ENCODE data around the gene IL1RAPL1.

Gene IL1RAPL1

DNA sequence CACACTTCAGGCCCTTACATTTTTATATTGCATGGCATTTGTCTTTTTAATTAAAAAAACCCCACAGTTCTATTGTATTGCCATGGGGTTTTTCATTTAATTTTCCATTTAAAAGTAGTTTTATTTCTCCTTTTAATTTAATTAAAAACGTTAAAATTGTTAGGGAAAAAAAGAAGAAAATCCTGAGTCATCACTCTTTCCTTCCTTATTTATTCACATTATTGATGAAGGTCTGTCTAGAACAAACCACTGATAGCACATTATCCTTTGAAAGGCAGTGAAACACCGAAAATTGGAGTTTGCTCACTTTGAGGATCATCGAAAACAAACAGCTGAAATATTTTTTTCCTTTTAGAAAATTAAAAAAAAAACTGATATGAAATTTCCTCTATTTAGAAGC lies 868.5 kb downstream of the IL1RAPL1 start:
- no peak for DNase-seq

DNA sequence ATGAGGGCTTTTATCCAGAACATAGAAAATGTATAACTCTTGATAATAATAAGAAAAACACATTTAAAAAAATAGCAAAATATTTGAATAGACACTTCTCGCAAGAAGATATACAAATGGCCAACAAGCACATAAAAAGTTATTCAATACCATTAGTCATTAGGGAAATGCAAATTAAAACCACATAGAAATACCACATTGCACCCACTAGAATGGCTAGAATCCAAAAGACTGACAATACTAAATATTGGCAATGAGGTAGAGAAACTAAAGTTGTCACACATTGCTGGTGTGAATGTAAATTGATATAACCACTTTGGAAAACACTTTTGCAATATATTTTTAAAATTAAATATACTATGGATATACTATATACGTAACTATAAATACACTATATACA lies 873.8 kb downstream of the IL1RAPL1 start:
- no peak for DNase-seq

DNA sequence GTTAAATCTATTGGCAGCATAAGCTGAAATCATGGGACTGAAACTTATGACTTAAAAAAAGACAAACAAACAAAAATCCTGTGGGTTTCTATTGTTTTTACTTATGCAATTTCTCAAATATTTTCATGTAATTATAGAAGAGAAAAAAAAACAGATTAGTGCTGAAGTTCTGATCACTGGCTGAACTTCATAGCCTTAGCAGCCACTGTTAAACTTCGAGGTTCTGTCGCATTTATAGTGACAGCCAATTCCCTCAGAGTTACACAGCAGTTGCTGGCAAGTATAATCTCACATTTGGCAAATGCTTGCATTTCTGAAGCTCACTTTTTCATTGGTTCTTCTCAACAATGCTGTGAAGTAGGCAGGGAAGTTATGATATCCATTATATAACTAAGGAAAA lies 879.2 kb downstream of the IL1RAPL1 start:
- no peak for DNase-seq

DNA sequence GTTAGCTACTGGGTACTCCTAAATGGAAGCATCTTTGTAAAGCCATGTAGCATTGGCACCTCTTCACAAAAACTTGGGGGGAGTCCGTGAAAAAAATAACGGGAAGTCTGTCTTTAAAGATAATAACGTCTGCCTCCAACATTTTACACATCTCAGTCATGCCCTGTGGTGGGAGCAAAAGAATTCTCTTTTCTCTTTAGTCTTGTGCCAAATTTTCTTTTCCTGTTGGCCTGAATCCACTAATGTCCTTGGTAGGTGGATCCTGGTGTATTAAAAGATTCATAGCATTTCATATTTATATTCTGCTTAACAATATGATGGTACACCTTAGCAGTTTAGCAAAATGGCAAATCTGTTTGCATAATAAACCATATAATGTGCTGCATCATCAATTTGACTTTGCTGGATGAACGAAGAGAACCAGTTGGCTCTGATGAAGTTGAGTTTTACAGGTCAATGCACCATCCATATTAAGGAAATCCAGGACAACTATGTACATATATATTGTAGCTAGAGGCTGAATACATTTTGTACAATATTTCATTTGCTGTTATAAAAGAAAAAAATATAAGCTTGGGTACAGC lies 881.8 kb downstream of the IL1RAPL1 start:
- no peak for DNase-seq

DNA sequence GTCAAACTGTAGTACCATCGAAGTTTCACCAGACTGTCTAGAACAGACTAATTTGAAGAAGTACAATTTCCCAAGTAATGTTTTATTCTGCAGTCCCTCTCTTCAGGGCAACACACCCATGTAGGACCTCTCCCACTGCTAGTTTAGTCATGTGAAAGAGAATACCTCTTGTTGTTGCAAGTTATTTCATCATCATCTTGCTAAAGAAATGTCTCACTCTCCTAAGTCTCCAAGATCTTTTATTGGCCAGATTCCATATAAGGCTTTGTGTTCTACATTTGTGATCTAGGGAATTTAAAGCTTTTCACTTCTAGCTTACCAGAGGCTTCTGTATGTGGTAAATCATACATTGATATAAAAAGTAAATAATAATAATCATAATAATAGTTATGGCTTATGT lies 882.8 kb downstream of the IL1RAPL1 start:
- DNase-seq: no peak

DNA sequence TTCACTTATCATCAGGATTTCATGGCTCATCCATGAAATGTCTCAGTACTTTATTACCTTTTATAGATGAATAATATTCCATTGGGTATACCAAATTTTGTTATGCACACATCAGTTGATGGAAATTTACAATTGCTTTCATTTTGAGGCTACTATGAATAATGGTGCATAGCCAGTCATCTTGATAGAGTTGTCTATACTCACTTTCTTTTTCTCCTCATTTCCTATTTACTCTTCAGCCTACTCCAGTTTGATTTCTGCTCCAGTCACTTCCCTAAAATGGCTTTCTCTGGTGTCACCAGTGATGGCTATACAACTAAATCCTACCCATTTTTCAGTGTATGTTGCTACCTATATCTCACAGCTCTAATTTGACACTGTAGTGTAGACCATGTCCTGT lies 884.6 kb downstream of the IL1RAPL1 start:
- no peak for DNase-seq

DNA sequence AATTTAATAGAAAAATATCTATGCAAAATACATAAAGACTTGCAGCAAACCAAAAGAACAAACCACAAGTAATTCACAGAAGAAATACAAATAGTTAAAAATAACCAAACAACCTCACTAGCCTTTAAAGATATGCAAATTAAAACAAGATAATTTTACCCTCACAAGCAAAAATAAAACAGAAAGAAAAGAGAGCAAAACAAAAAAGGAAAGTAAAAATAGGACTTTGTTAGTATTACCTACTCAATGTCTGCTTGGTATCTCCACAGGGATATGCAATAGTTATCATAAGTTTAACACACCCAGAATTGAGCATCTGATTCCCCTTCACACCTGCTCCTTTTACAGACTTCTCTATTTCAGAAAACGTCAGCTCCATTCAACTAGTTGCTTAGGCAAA lies 890.6 kb downstream of the IL1RAPL1 start:
- DNase-seq: no peak

DNA sequence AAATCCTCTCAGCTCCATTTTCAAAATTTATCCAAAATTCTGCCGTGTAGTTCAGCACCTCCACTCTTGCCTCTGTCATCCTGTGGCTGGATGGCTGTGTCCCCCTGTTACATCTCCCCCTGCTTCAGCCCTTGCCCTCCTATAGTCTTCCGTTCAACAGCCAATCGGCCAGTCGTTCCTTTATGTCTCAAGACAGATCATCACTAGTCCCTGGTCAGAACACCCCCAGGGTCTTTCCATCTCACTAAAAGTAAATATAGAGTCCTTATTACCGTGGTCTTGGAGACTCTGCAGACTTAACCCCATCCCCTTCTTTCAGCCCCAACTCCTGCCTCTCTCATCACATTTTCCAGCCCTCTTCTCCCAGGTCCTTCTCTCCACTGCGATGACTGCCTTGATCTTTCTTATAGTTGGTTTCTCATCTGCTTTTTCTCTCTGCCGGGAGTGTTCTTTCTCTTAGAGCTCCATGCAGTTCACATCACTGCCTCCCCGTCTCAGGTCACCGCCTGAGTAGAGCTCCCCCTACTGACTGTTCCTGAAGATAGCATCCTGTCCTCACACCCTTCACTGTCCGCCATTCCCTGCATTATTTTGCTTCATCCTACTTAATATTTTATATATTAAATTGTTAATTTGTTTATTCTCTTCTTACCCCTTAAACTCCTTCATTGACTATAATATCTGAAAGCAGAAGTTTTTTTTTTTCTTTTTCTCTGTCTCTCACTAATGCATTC lies 891.3 kb downstream of the IL1RAPL1 start:
- no peak for DNase-seq

DNA sequence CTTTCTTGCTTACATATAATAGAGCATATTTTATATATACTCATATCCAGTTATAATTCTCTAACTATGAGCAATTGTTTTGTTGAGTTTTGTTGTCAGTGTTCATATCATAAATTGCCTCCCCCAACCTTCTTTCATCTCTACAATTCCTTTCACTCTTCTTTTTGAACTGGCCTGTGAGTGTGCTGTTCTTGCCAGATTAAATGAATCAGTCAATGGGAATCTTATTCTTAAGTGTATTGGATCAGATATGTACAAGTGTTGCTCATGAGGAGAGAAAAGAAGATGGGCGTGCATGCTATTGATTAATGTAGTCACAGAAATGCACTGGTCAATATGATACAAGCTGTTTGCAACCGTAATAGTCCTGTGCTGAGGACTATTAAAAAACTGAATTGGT lies 900.0 kb downstream of the IL1RAPL1 start:
- no peak for DNase-seq

DNA sequence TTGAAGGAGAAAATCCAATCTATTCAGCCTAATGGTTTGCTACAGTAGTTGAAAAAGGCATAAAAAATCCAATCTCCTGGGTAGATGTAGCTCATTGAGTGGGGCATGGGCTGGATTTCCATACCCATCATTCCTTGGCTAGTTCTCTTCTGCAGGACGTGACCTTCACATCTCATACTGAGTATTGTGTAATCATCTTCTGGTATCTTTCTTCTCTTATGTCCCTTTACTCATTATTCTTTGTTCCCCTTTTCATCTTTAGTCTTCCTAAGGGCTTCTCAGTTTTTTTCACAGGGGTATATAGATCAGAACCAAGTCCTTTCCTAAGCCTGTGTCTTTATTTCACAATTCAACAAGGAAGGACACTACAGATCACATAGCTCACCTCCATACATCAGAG lies 900.5 kb downstream of the IL1RAPL1 start:
- no peak for DNase-seq

DNA sequence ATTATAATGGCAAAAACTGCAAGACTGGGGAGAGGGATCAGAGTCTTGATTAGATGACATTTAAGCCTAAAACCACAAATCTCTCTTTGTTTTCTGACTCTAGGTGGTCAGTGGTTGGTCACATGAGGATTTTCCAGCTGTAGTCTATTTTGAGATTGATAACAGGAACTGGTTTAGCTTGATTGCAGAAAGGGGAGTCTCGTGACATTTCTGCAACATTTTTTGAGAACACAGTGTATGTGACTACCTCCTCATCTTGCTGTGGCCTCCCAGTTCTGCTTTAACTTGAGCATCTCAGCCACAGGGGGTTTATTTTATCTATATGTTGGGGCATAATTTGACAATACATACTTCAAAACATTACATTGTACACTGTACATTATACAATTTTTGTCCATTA lies 901.7 kb downstream of the IL1RAPL1 start:
- DNase-seq: no peak

DNA sequence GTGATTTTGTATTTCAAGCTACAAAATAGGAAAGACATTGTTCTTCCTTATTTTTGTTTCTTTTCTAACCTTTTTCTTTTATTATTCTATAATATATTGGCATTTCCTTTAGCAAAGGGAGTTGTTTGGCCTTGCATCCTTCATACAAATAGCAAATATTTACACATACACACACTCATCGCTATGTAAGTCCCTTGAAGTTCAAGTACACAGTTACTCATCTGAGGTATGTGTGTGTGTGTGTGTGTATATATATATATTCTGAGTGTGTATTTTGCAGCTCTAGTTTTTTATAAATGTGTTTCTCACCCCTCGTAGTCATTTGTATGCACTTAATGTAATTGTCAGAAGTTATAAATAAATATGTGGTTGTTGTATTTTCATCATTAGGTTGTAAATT lies 903.4 kb downstream of the IL1RAPL1 start:
- no peak for DNase-seq

DNA sequence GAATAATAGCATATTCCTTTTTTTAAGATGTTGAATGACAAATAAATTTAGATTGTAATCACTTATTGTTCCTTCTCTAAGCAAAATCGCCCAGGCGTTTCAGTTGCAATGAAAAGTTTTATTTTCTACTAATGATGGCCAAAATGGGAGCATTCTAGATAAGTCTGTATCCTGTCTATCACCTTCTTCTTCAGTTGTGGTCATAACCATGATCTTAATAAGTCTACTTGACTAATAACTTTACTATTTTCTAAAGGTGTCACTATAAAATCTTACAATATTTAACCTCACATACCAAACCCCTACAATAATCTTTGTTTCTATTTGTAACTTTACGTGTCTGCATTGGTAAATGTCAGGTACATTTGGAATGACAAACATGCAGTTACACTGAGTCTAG lies 904.4 kb downstream of the IL1RAPL1 start:
- DNase-seq: no peak

DNA sequence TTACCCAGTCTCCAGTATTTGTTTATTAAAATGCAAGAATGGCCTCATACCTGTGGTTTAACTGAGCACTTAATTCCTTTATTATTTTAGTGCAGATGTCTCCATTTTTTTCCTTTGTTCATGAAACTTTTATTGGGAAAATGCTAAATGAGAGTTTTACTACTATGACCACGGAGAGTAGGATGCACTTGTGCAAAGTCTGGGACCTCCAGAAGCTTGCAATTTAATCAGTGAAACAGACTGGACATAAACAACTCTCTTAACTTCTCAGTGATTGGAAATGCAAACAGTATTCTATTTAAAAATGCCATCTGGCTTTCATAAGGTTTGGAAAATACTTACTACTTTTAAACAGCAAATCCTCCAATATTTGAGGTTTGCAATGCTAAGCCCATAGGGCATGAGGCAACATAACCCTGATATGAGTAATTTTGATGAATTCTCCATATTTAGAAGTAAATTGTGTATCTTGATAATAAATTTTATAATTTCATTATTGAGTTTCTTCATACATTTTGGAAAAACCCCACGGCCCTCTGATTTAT lies 909.5 kb downstream of the IL1RAPL1 start:
- DNase-seq: no peak

DNA sequence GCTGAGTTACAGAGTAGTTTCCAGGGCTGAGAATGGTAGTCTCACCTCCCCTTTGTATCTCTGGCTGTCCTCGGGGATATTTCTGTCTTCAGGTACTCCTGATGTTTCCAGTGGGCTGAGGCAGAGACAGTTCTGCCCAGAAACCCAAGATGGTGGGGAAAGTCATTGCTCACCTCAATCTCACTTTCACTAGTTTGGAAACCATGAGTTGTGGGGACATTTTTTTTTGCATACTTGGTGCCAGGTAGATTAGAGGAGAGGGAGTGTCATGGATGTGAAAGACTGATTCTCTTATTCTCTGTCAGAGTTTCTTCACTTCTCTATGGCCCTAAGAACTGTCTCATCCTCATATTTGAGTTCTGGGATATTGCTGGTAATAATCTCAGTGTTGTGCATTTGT lies 919.5 kb downstream of the IL1RAPL1 start:
- no peak for DNase-seq

DNA sequence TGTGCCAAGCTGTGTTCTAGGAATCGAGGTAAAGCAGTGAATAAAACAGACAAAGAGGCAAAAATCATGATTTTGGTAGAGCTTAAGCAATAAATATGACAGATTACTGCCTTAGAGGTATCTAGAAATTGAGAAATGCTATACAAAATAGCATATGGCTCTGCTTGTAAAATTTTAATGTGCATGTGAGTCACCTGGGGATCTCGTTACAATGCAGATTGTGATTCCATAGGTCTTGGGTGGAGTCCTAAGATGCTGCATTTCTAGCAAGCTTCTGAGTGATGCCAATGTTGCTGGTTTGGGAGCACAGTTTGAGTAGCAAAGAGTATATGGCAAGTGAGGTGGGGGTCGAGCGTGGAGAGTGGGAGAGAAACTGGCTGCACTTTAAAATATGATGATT lies 930.9 kb downstream of the IL1RAPL1 start:
- DNase-seq: no peak

DNA sequence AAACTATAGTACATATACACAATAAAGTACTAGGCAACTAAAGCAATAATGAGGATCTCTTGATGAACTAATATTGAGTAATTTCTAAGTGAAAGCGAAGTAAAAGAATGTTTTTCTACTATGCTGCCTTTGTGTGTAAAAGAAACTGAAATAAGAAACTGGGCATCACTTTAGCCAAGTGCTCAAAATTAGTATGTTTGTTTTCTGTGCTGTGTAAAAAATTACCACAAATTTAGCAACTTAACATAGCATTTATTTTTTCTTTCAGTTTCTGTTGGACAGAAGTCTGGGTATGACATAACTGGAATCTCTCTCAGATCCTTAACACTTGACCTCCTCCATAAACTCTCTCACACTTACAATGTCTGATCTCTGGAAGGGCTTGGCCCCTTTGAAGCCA lies 941.0 kb downstream of the IL1RAPL1 start:
- DNase-seq: no peak

DNA sequence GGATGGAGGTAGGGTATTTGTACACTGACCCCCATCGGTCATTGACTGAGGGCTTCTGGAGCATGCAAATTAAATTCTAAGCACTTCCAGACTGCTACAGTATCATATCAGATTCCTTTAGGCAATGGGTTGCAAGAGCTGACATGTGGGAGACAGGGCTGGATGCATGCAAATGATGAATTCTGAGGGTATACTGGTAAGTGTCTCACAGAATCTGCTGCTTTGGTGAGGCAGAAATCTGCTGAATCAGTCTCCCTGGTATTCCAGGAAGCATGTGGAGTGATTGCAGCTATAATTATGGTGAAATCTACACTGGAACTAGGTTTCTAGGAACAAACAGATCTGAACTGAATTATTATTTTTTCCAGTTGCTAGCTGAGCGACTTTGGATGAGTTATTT lies 943.3 kb downstream of the IL1RAPL1 start:
- no peak for DNase-seq

DNA sequence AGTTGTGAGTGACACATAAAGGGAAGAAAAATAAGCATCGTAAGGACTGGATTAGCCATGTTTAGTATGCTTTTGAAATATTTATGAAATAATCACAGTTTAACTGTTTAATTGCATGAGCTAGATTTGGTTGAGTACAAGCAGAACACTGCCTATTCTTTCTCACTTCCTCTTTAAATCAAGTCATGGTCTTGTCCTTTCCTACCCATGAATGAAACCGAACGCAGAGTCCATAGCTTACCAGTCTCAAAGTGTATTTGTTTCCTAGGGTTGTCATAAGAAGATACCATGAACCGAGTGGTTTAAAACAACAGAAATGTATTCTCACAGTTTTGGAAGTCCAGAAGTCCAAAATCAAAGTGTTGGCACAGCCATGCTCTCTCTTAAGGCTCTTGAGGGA lies 944.1 kb downstream of the IL1RAPL1 start:
- DNase-seq: no peak

DNA sequence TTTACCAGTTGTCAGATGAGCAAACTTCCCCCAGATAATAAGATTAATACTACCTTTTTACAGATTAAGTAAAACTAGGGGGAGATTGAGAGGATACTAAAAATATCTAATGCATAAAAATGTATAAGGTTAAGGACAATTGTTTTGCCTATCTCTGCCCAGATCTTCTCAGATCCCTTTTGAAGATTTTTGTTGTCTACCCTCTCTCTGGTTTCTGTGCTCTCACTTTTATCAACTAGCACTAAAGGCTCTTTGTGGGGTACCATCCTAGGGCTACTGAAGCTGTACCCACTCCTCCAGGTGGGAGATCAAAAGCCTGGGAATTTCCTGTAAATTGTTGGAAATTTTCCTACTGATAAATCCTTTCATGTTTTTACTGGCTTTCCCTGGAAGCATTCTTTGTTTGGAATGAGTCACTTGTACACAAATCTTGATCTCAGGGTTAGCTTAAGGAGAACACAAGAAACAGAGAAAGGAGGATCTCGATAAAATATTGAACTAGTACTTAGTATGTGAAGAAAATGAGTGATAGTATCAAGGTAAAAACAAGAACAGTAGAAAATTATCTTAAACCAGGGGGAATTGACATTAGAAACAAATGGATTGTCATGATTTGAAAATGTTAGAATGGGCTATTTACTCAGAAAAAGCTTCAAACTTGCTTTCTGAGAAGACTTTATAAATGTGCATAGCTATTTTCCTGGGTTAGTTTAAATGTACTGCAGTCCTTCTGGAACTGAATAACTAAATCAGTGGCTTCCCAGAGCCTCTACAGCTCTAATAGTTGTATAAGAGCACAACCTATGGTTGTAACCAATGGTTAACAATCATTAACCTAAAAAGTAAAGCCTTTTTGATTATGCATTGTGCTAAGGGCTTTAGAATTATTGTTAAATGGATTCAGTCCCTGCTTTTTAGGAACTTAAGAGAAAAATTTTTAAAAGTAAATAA lies 948.2 kb downstream of the IL1RAPL1 start:
- DNase-seq: no peak

DNA sequence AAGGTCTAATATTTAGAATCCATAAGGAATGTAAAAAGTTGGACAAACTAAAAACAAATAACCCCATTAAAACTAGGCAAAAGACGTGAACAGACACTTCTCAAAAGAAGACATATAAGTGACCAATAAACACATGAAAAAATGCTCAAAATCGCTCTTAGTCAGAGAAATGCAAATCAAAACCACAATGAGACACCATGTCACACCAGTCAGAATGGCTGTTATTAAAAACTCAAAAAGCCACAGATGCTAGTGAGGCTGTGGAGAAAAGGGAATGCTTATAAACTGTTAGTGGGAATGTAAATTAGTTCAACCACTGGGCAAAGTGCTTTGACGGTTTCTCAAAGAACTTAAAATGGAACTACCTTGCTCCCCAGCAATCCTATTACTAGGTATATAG lies 953.8 kb downstream of the IL1RAPL1 start:
- DNase-seq: no peak

DNA sequence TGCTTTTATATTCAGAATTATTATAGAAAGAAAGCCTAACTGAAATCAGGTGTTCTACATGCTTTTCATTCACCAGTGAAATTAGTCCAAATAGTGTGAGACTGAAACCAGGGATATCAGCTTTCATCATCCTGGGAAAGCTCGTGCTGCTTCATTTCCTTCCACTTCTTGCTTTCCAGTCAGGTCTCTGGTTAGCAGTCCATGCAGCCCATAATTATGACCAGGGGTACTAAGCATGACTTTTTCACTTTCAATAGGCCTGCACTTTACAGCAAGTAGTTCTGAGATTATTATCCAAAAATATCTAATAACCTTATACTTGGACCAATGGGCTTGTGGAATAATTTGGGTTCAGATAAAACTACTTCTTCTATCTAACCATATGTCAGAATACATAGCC lies 954.9 kb downstream of the IL1RAPL1 start:
- no peak for DNase-seq

DNA sequence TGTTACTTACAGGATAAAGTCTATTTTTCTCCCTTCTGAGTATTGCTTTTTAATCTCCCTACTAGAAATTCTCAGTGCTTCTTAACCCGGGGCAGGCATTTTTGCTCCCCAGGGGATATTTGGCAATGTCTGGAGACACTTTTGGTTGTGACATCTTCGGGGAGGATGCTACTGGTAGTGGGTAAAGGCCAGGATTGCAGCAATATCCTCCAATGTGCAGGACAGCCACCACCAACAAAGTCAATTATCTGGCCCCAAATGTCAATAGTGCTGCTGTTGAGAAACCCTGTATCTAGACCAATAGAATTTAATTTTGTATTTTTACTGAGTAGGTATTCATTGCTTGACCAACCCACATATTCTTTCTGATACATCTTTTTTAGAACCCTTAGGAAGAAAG lies 958.6 kb downstream of the IL1RAPL1 start:
- no peak for DNase-seq

DNA sequence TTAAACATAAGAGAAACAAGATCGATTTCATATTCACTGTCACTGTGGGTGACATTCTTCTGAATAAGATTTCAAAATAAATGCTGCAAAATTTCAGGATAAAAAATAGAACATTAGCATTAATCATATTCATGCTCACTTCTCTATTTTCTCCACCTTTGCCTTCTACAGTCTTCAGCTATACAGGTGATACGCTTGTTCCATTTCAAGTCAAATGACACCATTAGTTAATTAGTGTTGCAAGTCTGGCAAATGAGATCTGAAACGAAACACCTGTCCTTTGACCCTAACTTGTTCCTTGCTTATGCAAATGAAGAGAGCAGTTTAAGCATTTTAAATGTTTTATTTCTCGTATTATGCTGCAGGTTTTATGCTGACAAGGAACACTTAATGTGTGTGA lies 960.6 kb downstream of the IL1RAPL1 start:
- DNase-seq: no peak

Measured in CD4-positive, alpha-beta T cell treated with Interleukin-1 beta for 1 hour (primary cell).